Neural cell (in vitro differentiated cells): ENCODE data around the gene UMAD1.

ENCODE experiments used
- CTCF ChIP-seq: fragments of 450-650 bp; IDR thresholded peaks from 2 replicates; pipeline ENCODE4 v1.5.1; 2014; ENCODE audit warnings: antibody characterized with exemption, mild to moderate bottlenecking, moderate library complexity; ENCODE audit not compliant: poor library complexity, severe bottlenecking
- MXI1 ChIP-seq: fragments of 450-650 bp; conservative IDR thresholded peaks from 2 replicates; pipeline ENCODE4 v1.6.1; 2014; ENCODE audit warnings: antibody characterized with exemption, mild to moderate bottlenecking; ENCODE audit not compliant: poor library complexity, severe bottlenecking
- SMC3 ChIP-seq: fragments of 450-650 bp; conservative IDR thresholded peaks from 2 replicates; pipeline ENCODE4 v1.6.1; 2014; ENCODE audit warnings: antibody characterized with exemption, mild to moderate bottlenecking, moderate library complexity; ENCODE audit not compliant: poor library complexity

GRCh38 chr7:7707246-7707645 is 66.7 kb downstream of the UMAD1 start:
- TF ChIP-seq CTCF (no peak), SMC3 (no peak), MXI1 (no peak)
